ENCODE measurements around the gene TMEM235. TPM values are rescaled to one million over a fixed set of nuclear protein-coding genes. Genes with fewer than 3 reads are reported as not detected.
"Not testable (repeated sequence)": the region's sequence is repeated elsewhere in the genome, so short reads cannot be mapped to it uniquely, and the experiment has no call there.

TMEM235 gene
- total RNA-seq, 1 experiment from 2014 or later = not detected

GRCh38 chr17:78219396-78220150, 11.9 kb upstream of the TMEM235 start:
- no peak for DNase-seq (ENCODE audit: low read depth)

- DNase-seq (ENCODE audit: low read depth) = no peak
These were observed 8.4 kb upstream of the TMEM235 start for GRCh38 chr17:78223061-78223460.

GRCh38 chr17:78223765-78224164, 7.7 kb upstream of the TMEM235 start:
- no peak for DNase-seq (ENCODE audit: low read depth)

GRCh38 chr17:78224231-78225087, 7.0 kb upstream of the TMEM235 start:
- DNase-seq (ENCODE audit: low read depth) = no peak

GRCh38 chr17:78225088-78225865, 6.2 kb upstream of the TMEM235 start:
- no peak for DNase-seq (ENCODE audit: low read depth)

GRCh38 chr17:78226055-78226758, 5.2 kb upstream of the TMEM235 start:
- DNase-seq (ENCODE audit: low read depth) = no peak

- peak; percentile 47 for DNase-seq (ENCODE audit: low read depth)
These were observed 4.5 kb upstream of the TMEM235 start for GRCh38 chr17:78226759-78227454.

- peak; percentile 65 for DNase-seq (ENCODE audit: low read depth)
These were observed 3.9 kb upstream of the TMEM235 start for GRCh38 chr17:78227455-78227916.

GRCh38 chr17:78228176-78228575, 3.3 kb upstream of the TMEM235 start:
- no peak for DNase-seq (ENCODE audit: low read depth)

GRCh38 chr17:78230252-78230962, 1.0 kb upstream of the TMEM235 start:
- DNase-seq (ENCODE audit: low read depth) = no peak

- peak; percentile 8 for DNase-seq (ENCODE audit: low read depth)
These were observed 794 bp downstream of the TMEM235 start for GRCh38 chr17:78231991-78232858.

- no peak for DNase-seq (ENCODE audit: low read depth)
These were observed 1.4 kb downstream of the TMEM235 start for GRCh38 chr17:78232859-78233173.

GRCh38 chr17:78233678-78234077, 2.2 kb downstream of the TMEM235 start:
- DNase-seq (ENCODE audit: low read depth) = no peak

GRCh38 chr17:78234261-78234865, 2.9 kb downstream of the TMEM235 start:
- DNase-seq (ENCODE audit: low read depth) = no peak

- not testable (repeated sequence) for DNase-seq (ENCODE audit: low read depth)
These were observed 3.6 kb downstream of the TMEM235 start for GRCh38 chr17:78235022-78235421.

- no peak for DNase-seq (ENCODE audit: low read depth)
These were observed 4.5 kb downstream of the TMEM235 start for GRCh38 chr17:78235885-78236284.

GRCh38 chr17:78236362-78237127, 5.1 kb downstream of the TMEM235 start:
- no peak for DNase-seq (ENCODE audit: low read depth)

GRCh38 chr17:78237401-78238012, 6.1 kb downstream of the TMEM235 start:
- no peak for DNase-seq (ENCODE audit: low read depth)
